Measurements from ENCODE around the gene SRRM4. TPM values are rescaled to one million over a fixed set of nuclear protein-coding genes. Genes with fewer than 3 reads are reported as not detected.

Gene SRRM4
- total and polyA plus RNA-seq, 10 of the 15 experiments (the other 5 are each of a cell fraction or from before 2014, with no cell fraction given) = under 0.01 to 0.01 TPM; not detected in 8

DNA sequence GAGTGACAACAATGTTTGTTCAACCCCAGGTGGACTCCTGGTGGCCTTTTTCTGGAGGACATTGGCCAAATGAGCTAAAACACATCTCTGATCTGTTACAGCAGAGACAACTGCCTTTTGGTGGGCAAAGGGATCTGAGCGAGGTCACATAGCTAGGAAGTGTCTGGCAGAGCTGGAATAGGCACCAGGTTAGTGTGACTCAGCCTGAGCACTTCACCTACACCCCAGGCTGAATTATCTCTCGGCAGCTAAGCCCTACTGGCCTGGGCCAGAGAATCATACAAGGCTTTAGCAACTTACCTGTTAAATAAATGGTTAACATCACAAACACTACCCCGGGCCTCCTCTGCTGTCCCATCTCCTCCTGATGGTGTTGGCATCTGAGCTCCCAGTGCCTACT lies 147.2 kb downstream of the SRRM4 start:
- 10% methylated on average over 3 of the region's 3 CpGs for WGBS (ENCODE audit: insufficient coverage, insufficient replicate concordance, low lambda C conversion rate, missing lambda C conversion rate)
- Histone ChIP-seq H4K20me1 (ENCODE audit: control insufficient read depth, insufficient read depth) (no peaks in the 10 kb centered on the region), H3K4me2 (ENCODE audit: control insufficient read depth, insufficient read depth) (no peak overlapping the region), H2AFZ (ENCODE audit: control insufficient read depth, low read depth, low read length) (no peak overlapping the region), H3K36me3 (ENCODE audit: control insufficient read depth in 2 of 2, insufficient read depth in 2 of 2, low read length in 1 of 2) (no peaks in the 10 kb centered on the region), H3K4me3 (no peak overlapping the region), H3K9me3 (replicated peaks; ENCODE audit: control insufficient read depth, insufficient read depth, low read length) (no peaks in the 10 kb centered on the region), H3K4me1 (ENCODE audit: control insufficient read depth, insufficient read depth, low read length) (no peaks in the 10 kb centered on the region), H3K27me3 (replicated peaks in 1 of 2; ENCODE audit: control insufficient read depth in 2 of 2, insufficient read depth in 2 of 2, low read length in 1 of 2) (no peaks in the 10 kb centered on the region), H3K79me2 (ENCODE audit: control insufficient read depth, insufficient read depth, low read length) (no peaks in the 10 kb centered on the region), H3K9ac (ENCODE audit: control insufficient read depth, insufficient read depth, low read length) (no peak overlapping the region), H3K27ac (ENCODE audit: control insufficient read depth, insufficient read depth) (no peak overlapping the region)
- FAIRE-seq (no peak), ATAC-seq (no peak), DNase-seq (ENCODE audit: low read depth, low spot score) (no peak)
- no TSS peak for BruUV-seq (replicated peaks)
- ChIA-PET SMC1A (ENCODE audit: uncharacterized antibody, unreplicated experiment) (no interaction called here), RAD21 (ENCODE audit: unreplicated experiment) (no interaction called here), CTCF (no interaction called here), POLR2A (no interaction called here)
- intact Hi-C loops (cut with micrococcal nuclease; ENCODE audit: unreplicated experiment) = no loop called here
- TF ChIP-seq PAX5 (IDR thresholded peaks at IDR 0.05; ENCODE audit: borderline replicate concordance, low read depth, low read length) (no peak), DPF2 (IDR thresholded peaks at IDR 0.05) (no peak), MXI1 (IDR thresholded peaks at IDR 0.05; ENCODE audit: low read depth, low read length) (no peak), ZNF274 (IDR thresholded peaks at IDR 0.05; ENCODE audit: insufficient read depth, insufficient read length) (no peak), SPI1 (IDR thresholded peaks at IDR 0.05; ENCODE audit: borderline replicate concordance, insufficient read depth, low read depth, low read length) (no peak), ETV6 (conservative IDR thresholded peaks at IDR 0.05 in 1 of 2, IDR thresholded peaks at IDR 0.05 in 1 of 2; ENCODE audit: borderline replicate concordance in 1 of 2, low read depth in 1 of 2) (no peak), CREM (IDR thresholded peaks at IDR 0.05; ENCODE audit: low read depth) (no peak), PAX8 (IDR thresholded peaks at IDR 0.05) (no peak), SMC3 (IDR thresholded peaks at IDR 0.05; ENCODE audit: borderline replicate concordance, low read length) (no peak), CHD2 (IDR thresholded peaks at IDR 0.05; ENCODE audit: borderline replicate concordance, low read depth, low read length) (no peak), ZBED1 (IDR thresholded peaks at IDR 0.05; ENCODE audit: borderline replicate concordance) (no peak), ZNF622 (IDR thresholded peaks at IDR 0.05) (no peak), FOS (IDR thresholded peaks at IDR 0.05; ENCODE audit: borderline replicate concordance, extremely low read depth, insufficient read length) (no peak), SIX5 (IDR thresholded peaks at IDR 0.05; ENCODE audit: low read depth, low read length, severe bottlenecking) (no peak), RBBP5 (conservative IDR thresholded peaks at IDR 0.05) (no peak), FOXK2 (IDR thresholded peaks at IDR 0.05) (no peak)
- TF ChIP-seq, protein P1, sequence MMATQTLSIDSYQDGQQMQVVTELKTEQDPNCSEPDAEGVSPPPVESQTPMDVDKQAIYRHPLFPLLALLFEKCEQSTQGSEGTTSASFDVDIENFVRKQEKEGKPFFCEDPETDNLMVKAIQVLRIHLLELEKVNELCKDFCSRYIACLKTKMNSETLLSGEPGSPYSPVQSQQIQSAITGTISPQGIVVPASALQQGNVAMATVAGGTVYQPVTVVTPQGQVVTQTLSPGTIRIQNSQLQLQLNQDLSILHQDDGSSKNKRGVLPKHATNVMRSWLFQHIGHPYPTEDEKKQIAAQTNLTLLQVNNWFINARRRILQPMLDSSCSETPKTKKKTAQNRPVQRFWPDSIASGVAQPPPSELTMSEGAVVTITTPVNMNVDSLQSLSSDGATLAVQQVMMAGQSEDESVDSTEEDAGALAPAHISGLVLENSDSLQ (IDR thresholded peaks at IDR 0.05) = no peak
- TF ChIP-seq, protein P2, sequence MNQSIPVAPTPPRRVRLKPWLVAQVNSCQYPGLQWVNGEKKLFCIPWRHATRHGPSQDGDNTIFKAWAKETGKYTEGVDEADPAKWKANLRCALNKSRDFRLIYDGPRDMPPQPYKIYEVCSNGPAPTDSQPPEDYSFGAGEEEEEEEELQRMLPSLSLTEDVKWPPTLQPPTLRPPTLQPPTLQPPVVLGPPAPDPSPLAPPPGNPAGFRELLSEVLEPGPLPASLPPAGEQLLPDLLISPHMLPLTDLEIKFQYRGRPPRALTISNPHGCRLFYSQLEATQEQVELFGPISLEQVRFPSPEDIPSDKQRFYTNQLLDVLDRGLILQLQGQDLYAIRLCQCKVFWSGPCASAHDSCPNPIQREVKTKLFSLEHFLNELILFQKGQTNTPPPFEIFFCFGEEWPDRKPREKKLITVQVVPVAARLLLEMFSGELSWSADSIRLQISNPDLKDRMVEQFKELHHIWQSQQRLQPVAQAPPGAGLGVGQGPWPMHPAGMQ (IDR thresholded peaks at IDR 0.05; ENCODE audit: borderline replicate concordance) = no peak
- TF ChIP-seq, protein P3, sequence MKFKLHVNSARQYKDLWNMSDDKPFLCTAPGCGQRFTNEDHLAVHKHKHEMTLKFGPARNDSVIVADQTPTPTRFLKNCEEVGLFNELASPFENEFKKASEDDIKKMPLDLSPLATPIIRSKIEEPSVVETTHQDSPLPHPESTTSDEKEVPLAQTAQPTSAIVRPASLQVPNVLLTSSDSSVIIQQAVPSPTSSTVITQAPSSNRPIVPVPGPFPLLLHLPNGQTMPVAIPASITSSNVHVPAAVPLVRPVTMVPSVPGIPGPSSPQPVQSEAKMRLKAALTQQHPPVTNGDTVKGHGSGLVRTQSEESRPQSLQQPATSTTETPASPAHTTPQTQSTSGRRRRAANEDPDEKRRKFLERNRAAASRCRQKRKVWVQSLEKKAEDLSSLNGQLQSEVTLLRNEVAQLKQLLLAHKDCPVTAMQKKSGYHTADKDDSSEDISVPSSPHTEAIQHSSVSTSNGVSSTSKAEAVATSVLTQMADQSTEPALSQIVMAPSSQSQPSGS (IDR thresholded peaks at IDR 0.05; ENCODE audit: low read length) = no peak
- in situ Hi-C loops (cut with MboI) = no loop called here
